SW 1271 (cell line): Measurements from ENCODE around the gene ZNG1C.
"Not testable (repeated sequence)": the region's sequence is repeated elsewhere in the genome, so short reads cannot be mapped to it uniquely, and the experiment has no call there.

Source experiments
- DNase-seq, 2 experiments: peaks; one replicate each; lab custom pipeline; 2025; lab: John Stamatoyannopoulos, UW

ZNG1C gene

GRCh38 chr9:68343242-68343641, 101.5 kb downstream of the ZNG1C start:
- not testable (repeated sequence) for DNase-seq

- not testable (repeated sequence) for DNase-seq
Observed at GRCh38 chr9:68343992-68344391, 102.2 kb downstream of the ZNG1C start.
